HG02885 (cell line): ENCODE results near the gene SFSWAP.
"Not testable (repeated sequence)": the region's sequence is repeated elsewhere in the genome, so short reads cannot be mapped to it uniquely, and the experiment has no call there.

Experiments used
- ATAC-seq: cut with Tn5 transposase; IDR thresholded peaks from one replicate; pipeline ENCODE4 v1.9.1; 2021; ENCODE audit warnings: mild to moderate bottlenecking; ENCODE audit not compliant: unreplicated experiment, poor library complexity

SFSWAP gene

DNA sequence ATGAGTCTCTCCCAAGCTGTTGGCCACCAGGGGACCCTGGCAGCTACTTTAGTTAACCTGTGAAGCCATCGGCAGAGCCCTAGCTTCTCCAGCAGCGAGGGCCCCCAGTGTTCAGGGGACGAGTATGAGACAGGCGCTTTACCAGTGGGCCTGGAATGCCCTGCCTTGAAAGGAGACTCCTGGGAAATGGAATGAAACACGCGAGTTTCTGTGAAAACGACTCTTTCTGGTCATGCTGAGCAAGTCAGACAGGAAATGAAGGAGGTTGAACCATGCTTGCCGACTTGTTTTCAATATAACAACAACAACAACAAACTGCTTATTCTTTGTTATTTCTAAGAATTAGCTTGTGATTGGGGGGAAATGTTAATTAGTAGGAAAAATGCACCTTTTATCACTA is 42.9 kb downstream of the SFSWAP start:
- no peak for ATAC-seq

DNA sequence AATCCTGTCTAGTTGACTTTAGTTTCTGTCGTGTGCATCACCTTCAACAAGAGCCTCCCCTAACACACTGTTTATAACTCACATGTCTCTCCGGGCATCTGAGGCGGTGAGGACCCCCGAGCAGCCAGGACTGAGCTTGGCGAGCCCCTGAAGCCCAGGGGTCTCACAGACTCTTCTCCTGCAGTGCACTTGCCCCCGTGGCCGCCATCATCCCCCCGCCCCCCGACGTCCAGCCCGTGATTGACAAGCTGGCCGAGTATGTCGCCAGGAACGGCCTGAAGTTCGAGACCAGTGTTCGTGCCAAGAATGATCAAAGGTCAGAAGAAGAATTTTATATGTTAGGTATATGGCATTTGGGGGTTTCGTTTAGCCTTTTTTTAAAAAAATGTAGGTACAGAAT is 43.3 kb downstream of the SFSWAP start:
- no peak for ATAC-seq

DNA sequence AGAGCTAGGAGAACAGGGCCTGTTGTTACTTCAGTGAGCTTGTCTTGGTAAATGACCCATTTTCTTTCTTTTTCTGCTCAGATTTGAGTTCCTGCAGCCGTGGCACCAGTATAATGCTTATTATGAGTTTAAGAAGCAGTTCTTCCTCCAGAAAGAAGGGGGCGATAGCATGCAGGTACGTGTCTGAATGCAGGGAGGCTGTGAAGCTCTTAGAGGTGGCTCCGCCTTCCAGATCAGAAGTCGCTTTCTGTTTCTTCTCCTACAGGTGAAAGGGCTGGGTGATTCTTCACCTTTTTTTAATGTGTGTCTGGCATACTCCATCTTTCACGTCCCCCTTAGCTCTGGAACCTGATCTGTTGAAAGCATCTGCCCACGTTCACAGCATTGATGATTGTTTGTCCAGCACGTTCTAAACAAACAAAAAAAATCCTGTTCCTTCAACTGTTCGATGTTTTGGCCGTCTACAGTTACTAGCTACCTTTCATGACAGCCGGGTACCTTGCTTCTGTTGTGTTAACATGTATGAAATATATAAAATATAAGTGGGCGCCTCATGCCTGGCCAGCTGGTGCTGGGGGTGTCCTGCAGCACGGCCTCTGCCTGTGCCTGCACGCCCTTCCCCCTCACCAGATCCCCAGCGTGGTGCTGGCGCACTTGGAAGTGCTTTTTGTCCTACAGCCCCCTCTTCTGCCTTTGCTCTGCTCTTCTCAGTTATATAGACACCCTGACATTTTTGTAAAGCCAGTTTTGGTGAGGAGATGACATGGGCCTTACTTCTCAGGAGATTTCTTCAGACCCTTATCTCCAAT is 44.6 kb downstream of the SFSWAP start:
- ATAC-seq: no peak

DNA sequence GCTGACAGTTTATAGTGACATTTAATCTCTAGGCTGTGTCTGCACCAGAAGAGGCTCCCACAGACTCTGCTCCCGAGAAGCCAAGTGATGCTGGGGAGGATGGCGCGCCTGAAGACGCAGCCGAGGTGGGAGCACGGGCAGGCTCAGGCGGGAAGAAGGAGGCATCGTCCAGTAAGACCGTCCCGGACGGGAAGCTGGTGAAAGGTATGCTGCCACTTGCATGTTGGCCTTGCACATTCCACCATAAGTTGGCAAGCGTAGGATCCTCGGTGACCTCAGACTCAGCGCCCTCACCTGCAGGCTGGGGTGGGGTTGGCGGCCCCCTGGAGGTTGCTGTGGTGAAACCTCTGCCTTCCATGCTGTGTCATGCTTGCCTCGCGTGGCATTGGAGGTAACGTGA is 45.6 kb downstream of the SFSWAP start:
- no peak for ATAC-seq

GRCh38 chr12:131757111-131757510 is 46.2 kb downstream of the SFSWAP start:
- no peak for ATAC-seq

DNA sequence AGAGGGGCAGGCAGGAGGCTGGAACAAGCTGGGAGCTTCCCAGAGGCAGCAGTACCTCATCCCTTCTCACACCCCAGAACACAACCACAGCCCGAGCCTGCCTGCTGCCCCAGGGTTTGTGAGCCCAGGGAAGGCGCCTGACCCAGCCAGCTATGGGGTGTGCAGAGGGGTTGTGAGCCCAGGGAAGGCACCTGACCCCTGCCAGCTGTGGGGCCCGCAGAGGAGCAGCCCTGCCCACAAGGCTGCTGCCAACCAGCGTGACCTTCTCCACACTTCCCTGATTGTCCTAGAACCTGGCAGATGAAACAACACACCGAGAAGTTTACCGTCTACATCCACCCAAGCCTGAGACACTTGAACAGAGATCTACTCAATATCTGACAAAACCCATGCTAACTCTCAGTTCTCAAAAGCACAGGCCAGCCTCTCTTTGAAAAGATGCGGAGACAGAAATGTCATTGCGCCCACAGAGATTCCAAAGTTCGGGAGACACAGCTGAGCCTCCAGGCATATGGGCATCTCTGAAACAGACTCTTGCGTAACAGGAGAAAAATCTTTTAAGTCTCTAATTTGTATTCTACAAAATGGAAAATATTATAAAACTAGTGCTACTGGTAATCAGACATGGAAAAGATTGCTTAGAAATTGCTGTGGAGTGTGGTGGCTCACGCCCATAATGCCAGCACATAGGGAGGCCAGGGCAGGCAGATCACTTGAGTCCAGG is 47.3 kb downstream of the SFSWAP start:
- ATAC-seq: no peak

- no peak for ATAC-seq
These were observed 48.3 kb downstream of the SFSWAP start for GRCh38 chr12:131759176-131759575.

DNA sequence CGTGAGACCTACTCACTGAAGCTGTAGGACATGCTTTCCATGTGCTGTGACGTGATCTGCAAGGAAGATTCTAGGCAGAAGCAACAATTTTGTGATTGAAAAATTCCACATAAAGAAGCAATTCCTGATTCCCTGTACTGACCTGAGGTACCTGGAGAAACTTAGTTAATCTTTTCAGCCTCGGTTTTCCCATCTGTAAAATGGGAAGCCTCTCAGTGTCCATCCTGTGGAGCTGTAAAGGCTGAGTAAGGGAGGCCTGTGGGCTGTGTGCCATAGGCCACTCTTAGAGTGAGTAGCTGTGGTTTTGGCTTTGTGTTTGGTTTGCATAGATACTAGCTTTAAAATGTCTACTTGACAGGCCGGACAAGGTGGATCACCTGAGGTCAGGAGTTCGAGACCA is 50.7 kb downstream of the SFSWAP start:
- no peak for ATAC-seq

DNA sequence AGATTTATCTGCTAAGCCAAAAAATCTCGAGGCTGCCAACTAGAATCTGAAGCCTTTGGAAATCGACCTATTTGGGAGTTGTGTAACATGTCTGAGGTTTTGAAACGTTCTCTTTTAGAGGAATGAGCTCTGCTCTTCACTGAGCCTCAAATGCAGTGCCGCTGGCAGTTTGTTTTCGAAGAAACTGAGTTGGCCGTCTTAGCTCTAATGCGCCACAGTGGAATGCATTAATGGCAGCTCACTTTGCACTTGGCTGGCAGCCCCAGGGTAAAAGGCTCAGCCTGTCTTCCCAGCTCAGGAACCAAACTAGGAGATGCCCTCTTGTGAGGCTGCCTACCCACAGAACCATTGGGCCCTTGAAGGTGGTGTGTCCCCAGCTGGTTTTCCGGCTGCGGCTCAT is 53.8 kb downstream of the SFSWAP start:
- ATAC-seq: no peak

- no peak for ATAC-seq
These were observed 55.1 kb downstream of the SFSWAP start for GRCh38 chr12:131765961-131766360.

DNA sequence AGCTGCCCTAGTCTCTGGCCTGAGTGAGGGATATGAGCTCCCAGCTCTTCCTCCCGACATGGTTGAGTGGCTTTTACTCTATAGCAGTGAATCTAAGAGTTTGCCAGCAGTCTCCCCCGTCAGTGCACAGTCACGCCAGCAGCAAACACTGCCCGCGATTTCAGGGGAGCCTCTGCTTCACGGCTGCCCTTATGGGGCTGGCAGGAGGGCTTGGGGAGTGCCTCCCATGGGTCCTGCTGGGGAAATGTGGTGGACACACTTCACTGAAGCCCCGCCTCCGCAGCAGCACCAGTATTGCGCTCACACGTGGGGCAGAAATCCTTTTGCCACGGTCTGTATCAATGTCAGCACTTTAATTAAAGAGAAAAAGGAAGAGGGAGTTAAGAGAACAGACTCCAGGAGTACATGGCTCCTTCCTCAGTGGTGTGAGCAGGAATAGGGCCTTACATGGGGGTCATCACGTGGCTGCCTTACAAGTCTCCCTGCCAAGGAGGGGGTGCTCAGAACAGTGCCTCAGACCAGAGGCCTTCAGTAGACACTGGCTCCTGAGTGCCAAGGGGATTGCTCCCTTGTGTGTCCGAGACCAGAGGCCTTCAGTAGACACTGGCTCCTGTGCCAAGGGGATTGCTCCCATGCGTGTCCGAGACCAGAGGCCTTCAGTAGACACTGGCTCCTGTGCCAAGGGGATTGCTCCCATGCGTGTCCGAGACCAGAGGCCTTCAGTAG is 55.7 kb downstream of the SFSWAP start:
- ATAC-seq: no peak

- no peak for ATAC-seq
These were observed 59.2 kb downstream of the SFSWAP start for GRCh38 chr12:131770120-131770519.

DNA sequence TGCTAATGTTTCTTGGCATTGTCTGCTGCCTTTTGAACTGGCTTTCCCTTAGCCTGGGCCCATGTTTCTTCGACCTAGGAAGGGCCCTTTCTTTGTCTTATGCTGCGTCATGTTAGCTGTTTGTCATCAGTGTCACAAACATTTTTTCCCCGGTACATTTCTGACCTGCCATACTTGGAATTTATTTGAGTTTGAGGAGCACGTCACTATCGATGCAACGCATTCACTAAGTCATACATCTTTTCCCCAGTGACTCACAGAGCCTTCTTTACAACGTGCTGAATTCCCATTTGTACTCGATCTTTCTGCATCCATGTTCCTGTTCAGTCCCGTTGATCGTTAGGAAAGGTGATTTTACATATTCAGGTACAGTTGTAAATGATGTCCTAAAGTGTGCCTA is 61.1 kb downstream of the SFSWAP start:
- no peak for ATAC-seq

- peak; percentile 80 for ATAC-seq
These were observed 62.8 kb downstream of the SFSWAP start for GRCh38 chr12:131773582-131774221.

DNA sequence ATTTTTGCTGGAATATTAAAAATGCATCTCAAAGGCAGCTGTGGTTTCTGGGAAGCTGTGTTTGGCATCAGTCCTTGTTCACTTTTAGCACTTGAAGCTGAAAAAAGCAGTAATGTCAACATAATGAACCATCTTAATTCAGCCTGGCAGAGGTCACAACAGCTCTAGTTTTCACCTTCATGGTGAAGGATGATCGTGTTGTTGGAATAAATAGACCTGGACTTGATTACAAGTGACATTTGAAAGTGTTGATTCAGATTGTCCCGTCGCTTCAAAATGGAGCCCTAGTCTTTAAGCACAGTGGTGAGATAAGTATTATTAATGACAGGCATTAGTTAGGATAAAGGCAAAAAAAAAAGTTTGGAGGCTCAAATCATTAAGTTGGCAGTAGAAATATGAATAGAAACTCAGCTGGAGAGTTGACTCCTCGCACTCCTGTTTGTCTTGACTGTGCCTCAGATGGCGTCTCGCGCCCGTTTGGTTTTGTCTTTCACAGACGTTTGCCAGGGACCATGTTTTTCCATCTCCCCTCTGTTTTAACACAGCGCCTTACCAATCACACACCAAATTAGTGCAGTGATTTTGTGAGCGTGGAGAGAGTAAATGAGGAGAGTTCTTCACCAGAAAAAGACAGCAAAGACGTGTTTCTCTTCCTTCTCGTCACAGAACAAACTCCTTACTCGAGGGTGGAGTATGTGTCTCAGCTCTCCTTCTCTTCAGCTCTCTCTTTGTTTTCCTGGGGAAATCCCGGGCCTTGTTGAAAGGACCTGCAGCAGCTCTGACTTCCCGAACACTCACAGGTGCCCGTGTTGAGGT is 63.9 kb downstream of the SFSWAP start:
- no peak for ATAC-seq

- ATAC-seq: no peak
These were observed 64.7 kb downstream of the SFSWAP start for GRCh38 chr12:131775392-131776236.

DNA sequence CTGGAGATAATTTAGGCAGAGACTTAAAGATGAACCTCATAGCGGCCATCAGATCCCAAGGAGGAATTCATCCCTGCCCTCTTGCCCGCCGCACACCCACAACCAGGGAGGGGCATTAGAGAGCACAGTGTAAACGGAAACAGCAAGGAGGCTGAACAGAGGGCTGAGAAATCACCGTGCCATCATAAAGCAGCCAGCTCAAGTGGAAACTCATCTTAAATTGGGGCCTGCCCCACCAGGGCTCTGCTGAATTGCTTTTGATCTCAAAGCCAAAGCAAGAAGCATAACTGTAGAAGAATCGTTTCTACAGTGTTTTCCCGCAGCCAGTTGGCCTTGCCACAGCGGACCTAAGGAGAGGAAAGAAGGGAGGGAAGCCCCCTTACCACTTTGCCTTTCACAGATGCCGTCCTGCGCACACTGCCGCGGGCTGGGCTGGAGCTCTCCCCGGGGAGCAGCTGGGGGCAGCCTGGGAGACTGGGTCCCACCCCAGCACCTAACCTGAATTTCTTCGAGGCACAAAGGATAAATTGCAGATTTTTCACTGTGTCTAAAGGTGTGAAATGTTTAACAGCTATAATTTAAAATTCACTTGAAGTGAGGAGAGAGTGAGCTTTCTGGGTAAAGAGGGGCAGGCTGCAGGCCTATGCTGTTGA is 65.5 kb downstream of the SFSWAP start:
- peak; percentile 38 for ATAC-seq

- not testable (repeated sequence) for ATAC-seq
These were observed 66.4 kb downstream of the SFSWAP start for GRCh38 chr12:131777269-131777668.
